ENCODE data around the gene RTL10.
"Not testable (repeated sequence)": the region's sequence is repeated elsewhere in the genome, so short reads cannot be mapped to it uniquely, and the experiment has no call there.

RTL10 gene

DNA sequence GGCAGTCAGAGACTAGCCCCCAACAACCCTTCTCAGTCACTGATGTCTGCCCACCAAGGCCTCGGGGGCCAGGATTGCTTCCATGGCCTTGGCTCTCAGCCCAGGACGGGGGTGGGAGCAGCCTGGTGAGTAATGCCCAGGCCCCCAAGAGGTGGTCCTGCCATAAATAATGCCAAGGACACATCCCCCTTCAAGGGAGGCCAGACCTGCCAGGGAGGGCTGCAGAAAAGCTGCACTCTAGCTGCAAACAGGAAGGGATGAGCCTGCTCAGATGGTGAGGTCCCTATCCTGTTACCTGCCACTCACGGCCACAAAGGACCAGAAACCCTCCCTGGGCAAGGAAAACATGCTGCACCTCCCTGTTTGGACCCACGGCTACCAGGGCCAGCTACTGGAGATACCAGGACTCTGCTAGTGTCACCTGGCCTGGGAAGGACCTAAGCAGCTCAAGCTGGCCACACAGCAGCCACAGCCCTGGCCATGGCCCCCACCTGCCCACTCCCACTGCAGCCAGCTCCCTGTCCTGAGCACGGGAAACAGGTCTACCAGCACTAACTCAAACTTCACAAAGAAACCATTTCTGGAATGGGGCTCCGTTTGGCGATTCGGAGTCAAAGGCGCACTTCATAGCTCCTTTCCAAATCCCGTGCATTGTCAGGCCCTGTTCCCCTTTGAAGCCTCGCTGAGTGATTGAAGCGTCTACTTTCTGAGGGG is 12.1 kb downstream of the RTL10 start:
- no peak for DNase-seq

GRCh38 chr22:19841641-19842392 is 12.9 kb downstream of the RTL10 start:
- no peak for DNase-seq

GRCh38 chr22:19840955-19841640 is 13.6 kb downstream of the RTL10 start:
- DNase-seq = no peak

GRCh38 chr22:19840059-19840458 is 14.6 kb downstream of the RTL10 start:
- no peak for DNase-seq

DNA sequence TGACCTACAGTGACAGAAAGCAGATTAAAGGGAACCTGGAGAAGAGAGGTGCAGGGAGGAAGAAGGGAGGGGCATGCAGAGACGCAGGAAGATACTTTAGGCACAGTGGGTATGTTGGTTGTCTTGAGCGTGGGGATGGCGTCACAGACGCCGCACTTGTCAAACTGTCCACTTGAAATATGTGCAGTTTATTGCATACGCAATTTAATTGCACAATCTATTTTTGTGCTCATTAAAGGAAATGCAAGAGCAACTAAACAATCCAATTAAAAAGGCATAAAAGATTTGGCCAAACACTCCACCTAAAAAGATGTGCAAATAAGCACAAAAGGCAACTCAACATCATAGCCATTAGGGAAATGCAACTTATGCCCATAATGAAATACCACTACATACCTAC is 16.8 kb downstream of the RTL10 start:
- DNase-seq = no peak

GRCh38 chr22:19836512-19836911 is 18.2 kb downstream of the RTL10 start:
- no peak for DNase-seq

GRCh38 chr22:19834599-19834998 is 20.1 kb downstream of the RTL10 start:
- no peak for DNase-seq

- not testable (repeated sequence) for DNase-seq
These were observed 21.3 kb downstream of the RTL10 start for GRCh38 chr22:19833327-19833726.

- no peak for DNase-seq
These were observed 22.1 kb downstream of the RTL10 start for GRCh38 chr22:19832476-19833108.

GRCh38 chr22:19831979-19832378 is 22.7 kb downstream of the RTL10 start:
- not testable (repeated sequence) for DNase-seq

DNA sequence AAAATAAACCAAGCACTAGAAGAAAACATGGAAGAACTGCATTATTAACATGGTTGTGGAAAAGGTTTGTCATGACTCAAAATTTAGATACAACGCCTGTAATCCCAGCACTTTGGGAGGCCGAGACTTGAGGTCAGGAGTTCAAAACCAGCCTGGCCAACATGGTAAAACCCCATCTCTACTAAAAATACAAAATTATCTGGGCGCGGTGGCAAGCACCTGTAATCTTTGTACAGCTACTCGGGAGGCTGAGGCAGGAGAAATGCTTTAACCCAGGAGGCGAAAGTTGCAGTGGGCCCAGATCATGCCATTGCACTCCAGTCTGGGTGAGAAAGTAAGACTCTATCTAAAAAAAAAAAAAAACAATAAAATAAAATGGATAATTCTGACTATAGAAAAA is 23.7 kb downstream of the RTL10 start:
- DNase-seq = no peak

GRCh38 chr22:19828035-19828401 is 26.7 kb downstream of the RTL10 start:
- no peak for DNase-seq

DNA sequence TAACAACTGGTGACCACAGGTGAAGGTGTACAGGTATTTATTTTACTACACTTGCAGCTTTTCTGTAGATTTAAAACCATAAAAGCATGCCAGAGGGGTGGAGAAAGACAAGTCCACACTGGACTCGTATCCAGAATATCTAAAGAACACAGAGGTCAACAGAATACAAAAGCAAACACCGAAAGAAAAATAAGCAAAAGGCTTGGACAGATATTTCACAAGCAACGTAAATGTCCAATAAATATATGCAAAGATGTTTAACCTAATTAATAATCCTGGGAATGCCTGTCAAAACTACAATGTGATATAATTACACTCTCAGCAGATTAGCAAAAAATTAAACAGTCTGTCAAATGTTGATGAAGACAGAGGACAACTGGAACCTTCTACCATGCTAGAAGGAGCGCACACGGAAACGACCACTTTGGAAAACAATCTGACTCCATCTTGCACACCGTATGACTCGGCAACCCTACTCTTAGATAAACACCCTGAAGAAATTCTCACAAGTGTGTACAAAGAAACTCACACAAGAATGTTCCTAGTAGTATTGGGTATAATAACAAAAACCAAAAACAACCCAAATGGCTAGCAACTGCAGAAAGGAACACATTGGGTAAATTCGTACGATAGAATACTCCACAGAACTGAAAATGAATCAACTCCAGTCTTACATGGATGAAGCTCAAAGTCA is 27.2 kb downstream of the RTL10 start:
- no peak for DNase-seq

- no peak for DNase-seq
These were observed 28.1 kb downstream of the RTL10 start for GRCh38 chr22:19826619-19826950.

GRCh38 chr22:19825904-19826618 is 28.6 kb downstream of the RTL10 start:
- DNase-seq = no peak

DNA sequence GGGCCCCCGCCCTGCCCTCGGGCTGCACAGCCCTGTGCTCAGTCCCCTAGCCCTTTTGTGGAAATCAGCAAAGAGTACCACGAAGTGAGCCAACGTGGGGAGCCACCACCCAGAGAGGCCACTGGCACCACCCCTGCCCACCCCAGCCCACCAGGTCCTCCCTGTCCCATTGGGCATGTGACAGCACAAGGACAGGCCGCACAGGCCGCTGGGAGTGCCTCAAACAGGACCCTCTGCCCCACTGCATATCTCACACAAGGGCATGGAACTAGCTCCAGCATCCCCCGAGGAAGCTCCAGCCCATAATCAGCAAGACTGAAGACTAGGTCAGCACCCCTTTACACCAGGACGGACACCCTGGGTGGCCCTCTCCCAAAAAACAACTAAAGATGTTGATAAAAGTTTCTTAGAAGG is 29.7 kb downstream of the RTL10 start:
- no peak for DNase-seq

DNA sequence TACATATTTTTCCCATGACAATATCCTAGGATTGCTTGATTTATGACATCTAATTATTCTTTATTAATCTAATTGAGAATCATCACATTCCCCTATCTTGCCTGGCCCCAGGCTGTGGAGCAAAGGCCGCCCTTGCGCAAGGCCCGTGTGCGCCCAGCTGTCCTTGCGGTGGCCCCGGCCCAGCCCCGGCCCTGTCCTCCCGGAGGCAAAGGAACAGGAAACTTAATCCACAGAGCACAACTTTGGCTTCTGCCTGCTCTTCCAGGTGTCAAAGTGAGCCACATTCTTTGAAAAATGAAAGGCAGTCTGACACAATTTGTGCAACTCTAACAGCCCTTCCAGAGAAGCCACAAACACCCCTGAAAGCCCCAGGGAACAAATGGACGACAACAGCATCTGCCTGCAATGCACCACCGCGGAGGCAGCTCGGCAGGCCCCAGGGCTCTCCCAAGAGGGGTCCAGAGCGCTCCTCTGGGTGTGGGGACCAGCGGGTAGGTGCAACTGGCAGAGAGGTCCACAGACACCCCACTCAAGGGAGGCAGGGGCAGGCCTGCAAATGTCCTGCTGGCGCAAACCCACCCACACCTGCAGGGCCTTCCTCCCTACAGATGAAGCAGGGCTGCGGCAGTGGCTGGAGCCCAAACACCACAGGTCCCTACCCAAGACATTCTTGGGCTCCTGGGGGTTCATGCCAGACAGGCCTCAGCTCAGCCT is 30.3 kb downstream of the RTL10 start:
- no peak for DNase-seq

DNA sequence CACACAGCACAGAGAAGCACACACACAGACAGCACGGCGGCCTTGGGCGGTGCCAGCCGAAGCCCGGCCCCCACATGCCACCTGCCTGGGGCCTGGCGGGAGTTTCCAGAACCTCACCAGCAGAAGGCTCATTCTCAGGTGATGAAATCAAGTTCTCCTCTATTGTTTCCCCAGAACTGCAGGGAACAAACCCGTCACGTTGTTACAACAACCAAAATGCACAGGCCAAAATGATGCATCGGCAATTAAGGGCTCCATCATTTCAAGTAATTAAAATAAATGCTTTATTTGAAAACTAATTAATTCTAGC is 30.8 kb downstream of the RTL10 start:
- no peak for DNase-seq

- DNase-seq = no peak
These were observed 31.3 kb downstream of the RTL10 start for GRCh38 chr22:19823191-19823901.

- DNase-seq = no peak
These were observed 32.2 kb downstream of the RTL10 start for GRCh38 chr22:19822301-19823117.

All from activated T-cell treated with anti-CD3 and anti-CD28 coated beads, Interleukin-2, amount 50 U/mL, for 1 hour (primary cell).